Middle frontal gyrus (tissue), 1 donor: ENCODE data around the gene FRMD4A.
"Not testable (repeated sequence)": the region's sequence is repeated elsewhere in the genome, so short reads cannot be mapped to it uniquely, and the experiment has no call there.

Source experiments
- DNase-seq: peaks from one replicate; pipeline ENCODE4 v3.0.0-alpha.2; 2015; ENCODE audit warnings: low spot score; ENCODE audit errors: extremely low spot score

Gene FRMD4A

GRCh38 chr10:14060320-14061070, 270.2 kb downstream of the FRMD4A start:
- DNase-seq, result no peak

- DNase-seq, result no peak
Measured at GRCh38 chr10:14056610-14057332, 274.0 kb downstream of the FRMD4A start.

GRCh38 chr10:14052931-14053330, 277.8 kb downstream of the FRMD4A start:
- DNase-seq, result no peak

GRCh38 chr10:14050598-14050997, 280.1 kb downstream of the FRMD4A start:
- no peak for DNase-seq

GRCh38 chr10:14048930-14049613, 281.7 kb downstream of the FRMD4A start:
- no peak for DNase-seq

- no peak for DNase-seq
Measured at GRCh38 chr10:14047431-14047830, 283.3 kb downstream of the FRMD4A start.

GRCh38 chr10:14042051-14042450, 288.7 kb downstream of the FRMD4A start:
- DNase-seq, result not testable (repeated sequence)

GRCh38 chr10:14040787-14041631, 289.7 kb downstream of the FRMD4A start:
- DNase-seq, result no peak

- no peak for DNase-seq
Measured at GRCh38 chr10:14039968-14040668, 290.6 kb downstream of the FRMD4A start.

- no peak for DNase-seq
Measured at GRCh38 chr10:14036233-14036632, 294.5 kb downstream of the FRMD4A start.

GRCh38 chr10:14035506-14035905, 295.2 kb downstream of the FRMD4A start:
- no peak for DNase-seq

GRCh38 chr10:14032406-14032998, 298.2 kb downstream of the FRMD4A start:
- no peak for DNase-seq

- no peak for DNase-seq
Measured at GRCh38 chr10:14026325-14026724, 304.4 kb downstream of the FRMD4A start.

- DNase-seq, result no peak
Measured at GRCh38 chr10:14025283-14026189, 305.2 kb downstream of the FRMD4A start.

GRCh38 chr10:14024329-14025202, 306.2 kb downstream of the FRMD4A start:
- DNase-seq, result no peak

GRCh38 chr10:14023673-14024328, 306.9 kb downstream of the FRMD4A start:
- no peak for DNase-seq

GRCh38 chr10:14022954-14023672, 307.6 kb downstream of the FRMD4A start:
- DNase-seq, result no peak
